ENCODE results near the gene FOXI1.

GRCh38 chr5:170141636-170142035, 35.9 kb downstream of the FOXI1 start:
- TF ChIP-seq REST (IDR thresholded peaks at IDR 0.05; ENCODE audit: low read depth): no peak
- TF ChIP-seq EZH2 (IDR thresholded peaks at IDR 0.05): no peak
- TF ChIP-seq CEBPB (IDR thresholded peaks at IDR 0.05; ENCODE audit: low read depth): no peak
- TF ChIP-seq POLR2A (IDR thresholded peaks at IDR 0.05; ENCODE audit: borderline replicate concordance, extremely low read depth, insufficient read depth, insufficient read length): no peak
- TF ChIP-seq YY1 (IDR thresholded peaks at IDR 0.05; ENCODE audit: extremely low read depth, insufficient replicate concordance, low read depth, low read length): no peak
- TF ChIP-seq MAX (IDR thresholded peaks at IDR 0.05): no peak
- no peak for TF ChIP-seq CTCF (IDR thresholded peaks at IDR 0.05 in 2 of 3, conservative IDR thresholded peaks at IDR 0.05 in 1 of 3; ENCODE audit: borderline replicate concordance in 1 of 3, insufficient read depth in 1 of 3, low read depth in 2 of 3, low read length in 2 of 3)
- no peak for TF ChIP-seq EZH2phosphoT487 (IDR thresholded peaks at IDR 0.05; ENCODE audit: borderline replicate concordance)

All from HCT116 (cell line).